GM21529 (cell line): ENCODE results near the gene EHBP1L1.

Experiments
- ATAC-seq: cut with Tn5 transposase; IDR thresholded peaks from one replicate; pipeline ENCODE4 v1.9.1; 2021; ENCODE audit not compliant: unreplicated experiment

Gene EHBP1L1

GRCh38 chr11:65613091-65613928 is 37.5 kb downstream of the EHBP1L1 start:
- no peak for ATAC-seq

- ATAC-seq = peak; percentile 80
These were observed 39.5 kb downstream of the EHBP1L1 start, which contains the start of gene PCNX3 for GRCh38 chr11:65615229-65615949. PCNX3 (plus strand) TSS chr11:65615776; CDS start chr11:65616312, 536 bp downstream.

- peak; percentile 1 for ATAC-seq
These were observed 40.2 kb downstream of the EHBP1L1 start for GRCh38 chr11:65615950-65616574.

- no peak for ATAC-seq
These were observed 40.7 kb downstream of the EHBP1L1 start for GRCh38 chr11:65616575-65617001.

- ATAC-seq = no peak
These were observed 41.4 kb downstream of the EHBP1L1 start for GRCh38 chr11:65617136-65617850.

GRCh38 chr11:65617990-65618751 is 42.3 kb downstream of the EHBP1L1 start:
- no peak for ATAC-seq

GRCh38 chr11:65618763-65619162 is 42.9 kb downstream of the EHBP1L1 start:
- no peak for ATAC-seq

GRCh38 chr11:65619281-65619928 is 43.6 kb downstream of the EHBP1L1 start:
- no peak for ATAC-seq

- no peak for ATAC-seq
These were observed 44.8 kb downstream of the EHBP1L1 start for GRCh38 chr11:65620666-65621065.

GRCh38 chr11:65621460-65621859 is 45.6 kb downstream of the EHBP1L1 start:
- no peak for ATAC-seq

- ATAC-seq = no peak
These were observed 46.2 kb downstream of the EHBP1L1 start for GRCh38 chr11:65622011-65622410.

- no peak for ATAC-seq
These were observed 47.3 kb downstream of the EHBP1L1 start for GRCh38 chr11:65623177-65623576.

- no peak for ATAC-seq
These were observed 48.2 kb downstream of the EHBP1L1 start for GRCh38 chr11:65623852-65624616.

GRCh38 chr11:65624931-65625627 is 49.2 kb downstream of the EHBP1L1 start:
- ATAC-seq = no peak

- no peak for ATAC-seq
These were observed 49.9 kb downstream of the EHBP1L1 start for GRCh38 chr11:65625628-65626342.

- no peak for ATAC-seq
These were observed 51.3 kb downstream of the EHBP1L1 start for GRCh38 chr11:65627202-65627601.

GRCh38 chr11:65629579-65629978 is 53.7 kb downstream of the EHBP1L1 start:
- ATAC-seq = no peak

- no peak for ATAC-seq
These were observed 54.4 kb downstream of the EHBP1L1 start for GRCh38 chr11:65630215-65630614.
